A549 (cell line): ENCODE measurements around the gene NOTCH2. TPM values are rescaled to one million over a fixed set of nuclear protein-coding genes. Genes with fewer than 3 reads are reported as not detected.

Experiments
- ATAC-seq, 2 experiments: fragments of 200-7000 bp in 1 of 2; fragments of >200 bp in 1 of 2; cut with Nextera tagmentation in 1 of 2; cut with Tn5 transposase in 1 of 2; 3 replicates each; pipeline versions ENCODE4 v1.8.0 to v1.9.1; 2018 to 2020; ENCODE audit warnings: mild to moderate bottlenecking in 1 of 2, moderate library complexity in 1 of 2
- CTCF ChIA-PET: fragments of 300-600 bp; sonication (Branson Sonifier 250); formaldehyde crosslinking; extraction: SDS; loops from one replicate; lab custom pipeline; 2021; ENCODE audit warnings: antibody characterized with exemption, inconsistent platforms; lab: Yijun Ruan, JAX
- POLR2A ChIA-PET: fragments of 350-600 bp; formaldehyde crosslinking; extraction: SDS; loops from one replicate; lab custom pipeline; 2021; ENCODE audit warnings: antibody characterized with exemption, inconsistent platforms; lab: Yijun Ruan, JAX
- DNase-seq, 2 experiments: peaks; one replicate each; pipeline versions ENCODE4 v3.0.0 to v3.0.0-alpha.2; 2011 to 2016; ENCODE audit warnings: low read depth in 1 of 2, low spot score in 1 of 2
- FAIRE-seq: peaks from 2 replicates; lab custom pipeline; 2011; peaks lifted over from hg19 to GRCh38; lab: Jason Lieb, UNC
- H3K27ac ChIP-seq, 2 experiments: fragments of >200 bp; sonication (Bioruptor Twin); formaldehyde crosslinking; 3 replicates each; pipeline ENCODE4 v1.5.1; 2016 to 2017
- H3K4me1 ChIP-seq: fragments of >200 bp; sonication (Bioruptor Twin); formaldehyde crosslinking; 3 replicates; pipeline ENCODE4 v1.6.1; 2016
- H3K4me2 ChIP-seq: fragments of >200 bp; sonication (Bioruptor Twin); formaldehyde crosslinking; 3 replicates; pipeline ENCODE4 v1.6.1; 2016
- H3K4me3 ChIP-seq: fragments of >200 bp; sonication (Bioruptor Twin); formaldehyde crosslinking; 3 replicates; pipeline ENCODE4 v1.5.1; 2016
- H3K9me3 ChIP-seq: fragments of >200 bp; sonication (Bioruptor Twin); formaldehyde crosslinking; 3 replicates; pipeline ENCODE4 v1.6.1; 2016
- BHLHE40 ChIP-seq: IDR thresholded peaks from 2 replicates; pipeline ENCODE4 v1.6.1; 2012; ENCODE audit warnings: low read depth, low read length, inconsistent platforms
- CHD2 ChIP-seq: fragments of 150-350 bp; IDR thresholded peaks from 2 replicates; pipeline ENCODE4 v1.6.1; 2014; ENCODE audit warnings: low read length; ENCODE audit not compliant: partially characterized antibody
- EHF ChIP-seq: fragments of 250-450 bp; sonication (Bioruptor Pico); IDR thresholded peaks from 2 replicates; pipeline ENCODE4 v1.5.0; 2020; ENCODE audit warnings: mild to moderate bottlenecking
- EP300 ChIP-seq, 2 experiments: fragments of >200 bp; sonication (Bioruptor Twin); formaldehyde crosslinking; IDR thresholded peaks; 2 replicates in 1 of 2; 3 replicates in 1 of 2; pipeline ENCODE4 v1.6.1; 2016 to 2017
- FOSL2 ChIP-seq, 2 experiments: fragments of 450-650 bp in 1 of 2; fragments of >200 bp in 1 of 2; sonication (Bioruptor Twin) in 1 of 2; formaldehyde crosslinking; IDR thresholded peaks; 2 replicates each; pipeline versions ENCODE4 v1.5.0 to v1.6.1; 2016 to 2020; ENCODE audit warnings: mild to moderate bottlenecking in 1 of 2, moderate library complexity in 1 of 2
- FOXS1 ChIP-seq: fragments of 250-450 bp; sonication (Bioruptor Pico); IDR thresholded peaks from 2 replicates; pipeline ENCODE4 v1.5.0; 2020; ENCODE audit warnings: mild to moderate bottlenecking, moderate library complexity
- HEYL ChIP-seq: fragments of 250-450 bp; sonication (Bioruptor Pico); IDR thresholded peaks from 2 replicates; pipeline ENCODE4 v1.8.0; 2021; ENCODE audit warnings: mild to moderate bottlenecking, moderate library complexity
- HOXA7 ChIP-seq: fragments of 250-450 bp; sonication (Bioruptor Pico); IDR thresholded peaks from 2 replicates; pipeline ENCODE4 v1.5.0; 2020; ENCODE audit warnings: mild to moderate bottlenecking, moderate library complexity
- MAFK ChIP-seq: fragments of 450-650 bp; IDR thresholded peaks from 2 replicates; pipeline ENCODE4 v1.6.1; 2014; ENCODE audit not compliant: partially characterized antibody
- MAZ ChIP-seq: fragments of 150-350 bp; IDR thresholded peaks from 2 replicates; pipeline ENCODE4 v1.6.1; 2014; ENCODE audit warnings: antibody characterized with exemption, low read depth, low read length, borderline replicate concordance
- NPAS2 ChIP-seq: fragments of 250-450 bp; sonication (Bioruptor Pico); IDR thresholded peaks from 2 replicates; pipeline ENCODE4 v1.8.0; 2022; ENCODE audit warnings: mild to moderate bottlenecking, moderate library complexity, borderline replicate concordance
- PHF8 ChIP-seq: fragments of 200-600 bp; sonication (generic); IDR thresholded peaks from 2 replicates; pipeline ENCODE4 v1.6.1; 2016; ENCODE audit warnings: low read depth, mild to moderate bottlenecking, antibody characterized with exemption, moderate library complexity, borderline replicate concordance
- RARB ChIP-seq: fragments of 250-450 bp; sonication (Bioruptor Pico); IDR thresholded peaks from 2 replicates; pipeline ENCODE4 v1.8.0; 2021; ENCODE audit warnings: mild to moderate bottlenecking, moderate library complexity
- RFX5 ChIP-seq: fragments of 450-650 bp; IDR thresholded peaks from 2 replicates; pipeline ENCODE4 v1.7.1; 2014; ENCODE audit warnings: antibody characterized with exemption, mild to moderate bottlenecking, moderate library complexity
- TP53 ChIP-seq: fragments of 250-450 bp; sonication (Bioruptor Pico); IDR thresholded peaks from 2 replicates; pipeline ENCODE4 v1.5.0; 2021; ENCODE audit warnings: mild to moderate bottlenecking, moderate library complexity
- ZFP36 ChIP-seq: fragments of 450-650 bp; IDR thresholded peaks from 2 replicates; pipeline ENCODE4 v1.6.1; 2014; ENCODE audit warnings: borderline replicate concordance; ENCODE audit not compliant: partially characterized antibody
- ZNF302 ChIP-seq: fragments of 250-450 bp; sonication (Bioruptor Pico); IDR thresholded peaks from 2 replicates; pipeline ENCODE4 v1.9.0; 2021; ENCODE audit warnings: inconsistent platforms, mild to moderate bottlenecking, moderate library complexity
- ZSCAN20 ChIP-seq: fragments of 250-450 bp; sonication (Bioruptor Pico); IDR thresholded peaks from 2 replicates; pipeline ENCODE4 v1.8.0; 2022; ENCODE audit warnings: mild to moderate bottlenecking, moderate library complexity
- WGBS: methylation state at CpG from one replicate; pipeline ENCODE4 v1.1.6; 2017; ENCODE audit errors: missing lambda C conversion rate; 5-methylcytosine and 5-hydroxymethylcytosine counted together
- polyA plus RNA-seq, 4 experiments: library from polyadenylated mRNA; depleted of rRNA in 3 of 4; stranded (reverse); fragments of >200 nt; fragmentation: RNase III in 1 of 4; extraction: RNeasy Plus Mini Kit Qiagen cat#74134 plus additional on column Dnase treatment in 1 of 4; gene quantifications; 2 replicates in 3 of 4; 3 replicates in 1 of 4; pipeline ENCODE4 v1.2.3, GENCODE V29; 2011 to 2017
- TF ChIP-seq, protein P1 (sequence below): fragments of 250-450 bp; sonication (Bioruptor Pico); IDR thresholded peaks from 2 replicates; pipeline ENCODE4 v1.5.0; 2021; ENCODE audit warnings: mild to moderate bottlenecking, moderate library complexity, borderline replicate concordance
- TF ChIP-seq, protein P2 (sequence below): fragments of >200 bp; sonication (Bioruptor Twin); formaldehyde crosslinking; IDR thresholded peaks from 3 replicates; pipeline ENCODE4 v1.6.1; 2016
- TF ChIP-seq, protein P3 (sequence below): fragments of 250-450 bp; sonication (Bioruptor Pico); IDR thresholded peaks from 2 replicates; pipeline ENCODE4 v1.5.0; 2020; ENCODE audit warnings: low read depth, mild to moderate bottlenecking, moderate library complexity

Gene NOTCH2
- polyA plus RNA-seq, 2 of the 4 experiments (the other 2 are of a cell fraction), result 11.6 to 15.0 TPM

DNA sequence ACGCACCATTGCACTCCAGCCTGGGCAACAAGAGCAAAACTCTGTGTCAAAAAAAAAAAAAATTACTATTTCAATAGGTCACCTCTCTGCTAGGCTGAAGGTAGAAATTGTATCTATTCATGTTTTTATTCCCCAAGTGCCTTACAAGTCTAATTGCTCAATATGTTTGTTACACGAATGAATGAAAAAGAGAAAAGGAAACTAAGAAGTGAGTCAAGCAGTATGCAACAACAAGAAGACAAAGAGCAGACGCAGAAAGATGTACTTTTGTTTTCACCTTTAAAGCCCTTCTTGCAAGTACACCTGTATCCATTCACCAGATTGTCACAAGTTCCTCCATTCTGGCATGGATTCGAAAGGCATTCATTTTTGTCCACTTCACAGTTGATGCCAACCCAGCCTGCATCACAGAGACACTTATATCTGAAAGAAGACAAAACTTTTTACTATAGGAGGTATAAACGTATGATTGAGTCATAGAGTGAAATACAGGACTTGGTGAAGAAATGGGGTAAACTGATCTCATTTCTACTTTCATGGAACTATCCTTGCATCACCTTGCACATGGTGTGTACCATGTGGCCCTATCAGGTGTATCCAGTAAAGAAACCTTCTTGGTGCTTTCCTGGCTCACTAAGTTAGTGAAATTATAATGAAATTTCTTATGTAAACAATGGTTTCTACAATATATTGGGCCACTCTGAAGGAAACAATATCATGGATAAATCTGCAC, 116.0 kb downstream of the NOTCH2 start:
- ChIA-PET CTCF (interaction anchor here (1.8 kb wide), 1 partner anchor 15 kb away, joined by 7 read pairs; no protein-coding TSS in a partner anchor), POLR2A (no interaction called here)
- TF ChIP-seq FOXS1 (no peak), MAZ (no peak), EHF (no peak), PHF8 (no peak), TP53 (no peak), HEYL (CRISPR knock-in tag) (no peak), CHD2 (no peak), FOSL2 (IDR thresholded peaks at IDR 0.05) (no peak), FOSL2 (CRISPR knock-in tag; IDR thresholded peaks at IDR 0.05) (no peak), EP300 (IDR thresholded peaks at IDR 0.05) (no peak), HOXA7 (CRISPR knock-in tag) (no peak), RARB (no peak), ZSCAN20 (CRISPR knock-in tag) (no peak), ZFP36 (no peak), ZNF302 (no peak), MAFK (no peak), BHLHE40 (no peak)
- TF ChIP-seq, protein P1, sequence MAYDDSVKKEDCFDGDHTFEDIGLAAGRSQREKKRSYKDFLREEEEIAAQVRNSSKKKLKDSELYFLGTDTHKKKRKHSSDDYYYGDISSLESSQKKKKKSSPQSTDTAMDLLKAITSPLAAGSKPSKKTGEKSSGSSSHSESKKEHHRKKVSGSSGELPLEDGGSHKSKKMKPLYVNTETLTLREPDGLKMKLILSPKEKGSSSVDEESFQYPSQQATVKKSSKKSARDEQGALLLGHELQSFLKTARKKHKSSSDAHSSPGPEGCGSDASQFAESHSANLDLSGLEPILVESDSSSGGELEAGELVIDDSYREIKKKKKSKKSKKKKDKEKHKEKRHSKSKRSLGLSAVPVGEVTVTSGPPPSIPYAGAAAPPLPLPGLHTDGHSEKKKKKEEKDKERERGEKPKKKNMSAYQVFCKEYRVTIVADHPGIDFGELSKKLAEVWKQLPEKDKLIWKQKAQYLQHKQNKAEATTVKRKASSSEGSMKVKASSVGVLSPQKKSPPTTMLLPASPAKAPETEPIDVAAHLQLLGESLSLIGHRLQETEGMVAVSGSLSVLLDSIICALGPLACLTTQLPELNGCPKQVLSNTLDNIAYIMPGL (CRISPR knock-in tag), result no peak
- TF ChIP-seq, protein P2, sequence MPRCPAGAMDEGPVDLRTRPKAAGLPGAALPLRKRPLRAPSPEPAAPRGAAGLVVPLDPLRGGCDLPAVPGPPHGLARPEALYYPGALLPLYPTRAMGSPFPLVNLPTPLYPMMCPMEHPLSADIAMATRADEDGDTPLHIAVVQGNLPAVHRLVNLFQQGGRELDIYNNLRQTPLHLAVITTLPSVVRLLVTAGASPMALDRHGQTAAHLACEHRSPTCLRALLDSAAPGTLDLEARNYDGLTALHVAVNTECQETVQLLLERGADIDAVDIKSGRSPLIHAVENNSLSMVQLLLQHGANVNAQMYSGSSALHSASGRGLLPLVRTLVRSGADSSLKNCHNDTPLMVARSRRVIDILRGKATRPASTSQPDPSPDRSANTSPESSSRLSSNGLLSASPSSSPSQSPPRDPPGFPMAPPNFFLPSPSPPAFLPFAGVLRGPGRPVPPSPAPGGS, result no peak
- TF ChIP-seq, protein P3, sequence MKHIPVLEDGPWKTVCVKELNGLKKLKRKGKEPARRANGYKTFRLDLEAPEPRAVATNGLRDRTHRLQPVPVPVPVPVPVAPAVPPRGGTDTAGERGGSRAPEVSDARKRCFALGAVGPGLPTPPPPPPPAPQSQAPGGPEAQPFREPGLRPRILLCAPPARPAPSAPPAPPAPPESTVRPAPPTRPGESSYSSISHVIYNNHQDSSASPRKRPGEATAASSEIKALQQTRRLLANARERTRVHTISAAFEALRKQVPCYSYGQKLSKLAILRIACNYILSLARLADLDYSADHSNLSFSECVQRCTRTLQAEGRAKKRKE (CRISPR knock-in tag), result no peak
- Histone ChIP-seq H3K4me1 (no peaks in the 10 kb centered on the region), H3K9me3 (no peaks in the 10 kb centered on the region), H3K27ac (no peak overlapping the region), H3K4me3 (no peak overlapping the region), H3K4me2 (no peak overlapping the region)
- DNase-seq, result no peak
- no peak for FAIRE-seq
- no peak for ATAC-seq
- 93% methylated on average over 5 of the region's 5 CpGs for WGBS

DNA sequence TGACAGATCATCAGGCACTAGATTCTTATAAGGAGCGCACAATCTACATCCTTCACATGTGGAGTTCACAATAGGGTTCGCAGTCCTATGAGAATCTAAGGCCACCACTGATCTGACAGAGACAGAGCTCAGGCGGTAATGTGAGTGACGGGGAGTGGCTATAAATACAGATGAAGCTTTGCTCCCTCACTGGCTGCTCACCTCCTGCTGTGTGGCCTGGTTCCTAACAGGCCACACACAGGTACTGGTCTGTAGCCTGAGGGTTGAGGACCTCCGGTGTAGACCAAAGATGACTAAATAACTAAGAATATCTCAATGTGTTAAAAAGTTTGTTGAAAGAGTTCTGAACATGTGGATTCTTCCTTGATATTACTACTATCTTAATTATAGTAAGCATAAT, 117.0 kb downstream of the NOTCH2 start:
- ChIA-PET POLR2A (no interaction called here), CTCF (no interaction called here)
- FAIRE-seq (no peak), ATAC-seq (no peak), DNase-seq (no peak)
- Histone ChIP-seq H3K4me2 (no peak overlapping the region), H3K4me1 (no peaks in the 10 kb centered on the region), H3K4me3 (no peak overlapping the region), H3K27ac (no peak overlapping the region), H3K9me3 (no peaks in the 10 kb centered on the region)
- TF ChIP-seq NPAS2 (CRISPR knock-in tag) (no peak), ZSCAN20 (CRISPR knock-in tag) (no peak), FOXS1 (no peak), RFX5 (no peak)
- WGBS, result 93% methylated on average over 5 of the region's 5 CpGs
